Measurements from ENCODE around the gene PRIM2. TPM values are rescaled to one million over a fixed set of nuclear protein-coding genes. Genes with fewer than 3 reads are reported as not detected.

Gene PRIM2
- polyA plus RNA-seq, 1 donor (not counting 4 experiments of a cell fraction or from before 2014, with no cell fraction given) = 12.8 TPM

Small RNA genes lying within 50 kb of the gene (small RNA-seq; reads per million reads assigned to genes)
- 0 to 1.3 (median 0.75) reads per million in 3 experiments for gene MIR548U (ENCODE audit: insufficient read length in 3 of 3, low read depth in 3 of 3, low replicate concordance in 1 of 3)

Other genes starting within 250 kb of the PRIM2 start
- gene ZNF451, start 227.4 kb upstream of the PRIM2 start, polyA plus RNA-seq = 22.1 to 32.1 TPM (median 26.1 TPM) in 3 replicates
- gene BAG2, start 145.3 kb upstream of the PRIM2 start, polyA plus RNA-seq = 0.89 to 1.6 TPM (median 1.1 TPM) in 3 replicates
- 7.3 to 14.6 TPM (median 10.0 TPM) in 3 replicates for gene RAB23, start 95.3 kb upstream of the PRIM2 start, polyA plus RNA-seq

Measured in keratinocyte (primary cell).